Measurements from ENCODE around the gene TIMM10. TPM values are rescaled to one million over a fixed set of nuclear protein-coding genes. Genes with fewer than 3 reads are reported as not detected.

TIMM10 gene
- total and polyA plus RNA-seq, 5 donors = 40.6 to 68.8 (median 53.0) TPM

GRCh38 chr11:57481915-57482781, 48.4 kb downstream of the TIMM10 start:
- intact Hi-C loops (cut with DNase I) = loop anchor here in 1 of 4 donors (5.0 kb wide), 1 partner anchor 135 kb away; no protein-coding TSS in a partner anchor
- DNase-seq (no peak), ATAC-seq (no peak)
- no peaks in the 10 kb centered on the region for H3K9me3 ChIP-seq (ENCODE audit: control insufficient read depth, low read length)
- H3K4me3 ChIP-seq (ENCODE audit: low read length) = no peak overlapping the region
- H3K4me1 ChIP-seq (ENCODE audit: control insufficient read depth, insufficient read depth, low read length) = no peaks in the 10 kb centered on the region
- WGBS = 17% methylated on average over 44 of the region's 44 CpGs
- no peaks in the 10 kb centered on the region for H3K27me3 ChIP-seq (ENCODE audit: control insufficient read depth, insufficient read depth)
- H3K27ac ChIP-seq (ENCODE audit: low read length) = no peak overlapping the region

- Histone ChIP-seq H3K9me3 (ENCODE audit: control insufficient read depth, low read length) (no peaks in the 10 kb centered on the region), H3K4me1 (ENCODE audit: control insufficient read depth, insufficient read depth, low read length) (no peaks in the 10 kb centered on the region), H3K27me3 (ENCODE audit: control insufficient read depth, insufficient read depth) (no peaks in the 10 kb centered on the region), H3K27ac (ENCODE audit: low read length) (no peak overlapping the region), H3K4me3 (ENCODE audit: low read length) (no peak overlapping the region)
- WGBS = 41% methylated on average over 2 of the region's 2 CpGs
- intact Hi-C loops (cut with DNase I) = loop anchor here in 1 of 4 donors (5.0 kb wide), 1 partner anchor 134 kb away; no protein-coding TSS in a partner anchor
- ATAC-seq (no peak), DNase-seq (no peak)
Observed at GRCh38 chr11:57481315-57481714, 49.2 kb downstream of the TIMM10 start.

GRCh38 chr11:57480409-57481137, 50.0 kb downstream of the TIMM10 start:
- ATAC-seq (peak; percentile 27 to 52), DNase-seq (peak; percentile 65 to 88 (median 88))
- Histone ChIP-seq H3K9me3 (ENCODE audit: control insufficient read depth, low read length) (no peaks in the 10 kb centered on the region), H3K4me1 (ENCODE audit: control insufficient read depth, insufficient read depth, low read length) (peaks cover 5% of the 10 kb centered on the region), H3K27me3 (ENCODE audit: control insufficient read depth, insufficient read depth) (no peaks in the 10 kb centered on the region), H3K27ac (ENCODE audit: low read length) (no peak overlapping the region), H3K4me3 (ENCODE audit: low read length) (no peak overlapping the region)
- WGBS = 35% methylated on average over 9 of the region's 9 CpGs
- intact Hi-C loops (cut with DNase I) = loop anchor here in 1 of 4 donors (5.0 kb wide), 1 partner anchor 133 kb away; no protein-coding TSS in a partner anchor

- H3K27me3 ChIP-seq (ENCODE audit: control insufficient read depth, insufficient read depth) = no peaks in the 10 kb centered on the region
- ATAC-seq (no peak), DNase-seq (no peak)
- 20% methylated on average over 4 of the region's 4 CpGs for WGBS
- H3K4me1 ChIP-seq (ENCODE audit: control insufficient read depth, insufficient read depth, low read length) = peaks cover 5% of the 10 kb centered on the region
- intact Hi-C loops (cut with DNase I) = loop anchor here in 2 of 4 donors (5.0 to 10.0 kb wide), 2 partner anchors 133 to 165 kb away; partner anchors contain the start of gene YPEL4 (in 1 of the 2)
- H3K27ac ChIP-seq (ENCODE audit: low read length) = no peak overlapping the region
- H3K9me3 ChIP-seq (ENCODE audit: control insufficient read depth, low read length) = no peaks in the 10 kb centered on the region
- no peak overlapping the region for H3K4me3 ChIP-seq (ENCODE audit: low read length)
Observed at GRCh38 chr11:57479911-57480310, 50.6 kb downstream of the TIMM10 start.

- no peaks in the 10 kb centered on the region for H3K27me3 ChIP-seq (ENCODE audit: control insufficient read depth, insufficient read depth)
- WGBS = 35% methylated on average over 11 of the region's 11 CpGs
- no peaks in the 10 kb centered on the region for H3K9me3 ChIP-seq (ENCODE audit: control insufficient read depth, low read length)
- ATAC-seq = no peak
- H3K4me1 ChIP-seq (ENCODE audit: control insufficient read depth, insufficient read depth, low read length) = peaks cover 5% of the 10 kb centered on the region
- peak in 1 of 3 donors; percentile 34 for DNase-seq
- H3K4me3 ChIP-seq (ENCODE audit: low read length) = no peak overlapping the region
- no peak overlapping the region for H3K27ac ChIP-seq (ENCODE audit: low read length)
- intact Hi-C loops (cut with DNase I) = loop anchor here in 2 of 4 donors (5.0 to 10.0 kb wide), 2 partner anchors 132 to 166 kb away; partner anchors contain the start of gene YPEL4 (in 1 of the 2)
Observed at GRCh38 chr11:57479021-57479663, 51.4 kb downstream of the TIMM10 start.

Other genes with a start within 250 kb of the TIMM10 start
- gene TNKS1BP1, start 205.8 kb downstream of the TIMM10 start, total RNA-seq = 10 to 100 TPM; 45.8 to 77.1 (median 55.3) TPM
- 52.0 TPM for gene TNKS1BP1, start 205.8 kb downstream of the TIMM10 start, polyA plus RNA-seq
- 10 to 100 TPM; 43.1 to 46.6 (median 43.4) TPM for gene SSRP1, start 194.9 kb downstream of the TIMM10 start, total RNA-seq
- 35.0 TPM for gene SSRP1, start 194.9 kb downstream of the TIMM10 start, polyA plus RNA-seq
- gene P2RX3, start 192.4 kb downstream of the TIMM10 start, total RNA-seq = not detected
- 0.20 TPM for gene P2RX3, start 192.4 kb downstream of the TIMM10 start, polyA plus RNA-seq
- not detected for gene PRG3, start 149.6 kb downstream of the TIMM10 start, total RNA-seq
- gene PRG3, start 149.6 kb downstream of the TIMM10 start, polyA plus RNA-seq = not detected
- under 1 TPM in 1 of 4 donors, not detected in 3; 0.23 TPM for gene PRG2, start 140.1 kb downstream of the TIMM10 start, total RNA-seq
- gene PRG2, start 140.1 kb downstream of the TIMM10 start, polyA plus RNA-seq = 0.16 TPM
- 10 to 100 TPM; 24.1 to 37.0 (median 30.7) TPM for gene SLC43A3, start 103.6 kb downstream of the TIMM10 start, total RNA-seq
- 20.7 TPM for gene SLC43A3, start 103.6 kb downstream of the TIMM10 start, polyA plus RNA-seq
- 1 to 10 TPM in 1 of 4 donors, under 1 TPM in 3; 0.65 to 1.4 (median 0.79) TPM for gene RTN4RL2, start 70.2 kb downstream of the TIMM10 start, total RNA-seq
- 0.97 TPM for gene RTN4RL2, start 70.2 kb downstream of the TIMM10 start, polyA plus RNA-seq
- 1 to 10 TPM; 3.4 to 10.0 (median 8.8) TPM for gene SLC43A1, start 15.1 kb downstream of the TIMM10 start, total RNA-seq
- gene SLC43A1, start 15.1 kb downstream of the TIMM10 start, polyA plus RNA-seq = 8.4 TPM
- gene SMTNL1, start 6.8 kb upstream of the TIMM10 start, total RNA-seq = not detected
- not detected for gene SMTNL1, start 6.8 kb upstream of the TIMM10 start, polyA plus RNA-seq
- gene UBE2L6, start 36.9 kb upstream of the TIMM10 start, total RNA-seq = 10 to 100 TPM; 22.6 to 28.8 (median 24.6) TPM
- gene UBE2L6, start 36.9 kb upstream of the TIMM10 start, polyA plus RNA-seq = 19.8 TPM
- 100 to 1,000 TPM; 181 to 294 (median 203) TPM for gene SERPING1, start 66.9 kb upstream of the TIMM10 start, total RNA-seq
- 268 TPM for gene SERPING1, start 66.9 kb upstream of the TIMM10 start, polyA plus RNA-seq
- 1 to 10 TPM in 1 of 4 donors, under 1 TPM in 3; 0.33 to 1.1 (median 0.62) TPM for gene YPEL4, start 119.2 kb upstream of the TIMM10 start, total RNA-seq
- gene YPEL4, start 119.2 kb upstream of the TIMM10 start, polyA plus RNA-seq = 1.5 TPM
- gene CLP1, start 127.0 kb upstream of the TIMM10 start, total RNA-seq = 1 to 10 TPM; 6.3 to 8.2 (median 7.2) TPM
- 4.6 TPM for gene CLP1, start 127.0 kb upstream of the TIMM10 start, polyA plus RNA-seq
- gene ZDHHC5, start 137.4 kb upstream of the TIMM10 start, total RNA-seq = 10 to 100 TPM; 38.9 to 60.4 (median 54.3) TPM
- gene ZDHHC5, start 137.4 kb upstream of the TIMM10 start, polyA plus RNA-seq = 27.0 TPM
- 10 to 100 TPM in 2 of 4 donors, 1 to 10 TPM in 2; 8.4 to 10.5 (median 9.5) TPM for gene MED19, start 181.5 kb upstream of the TIMM10 start, total RNA-seq
- gene MED19, start 181.5 kb upstream of the TIMM10 start, polyA plus RNA-seq = 9.8 TPM
- 10 to 100 TPM; 57.4 to 78.1 (median 70.8) TPM for gene TMX2, start 181.8 kb upstream of the TIMM10 start, total RNA-seq
- gene TMX2, start 181.8 kb upstream of the TIMM10 start, polyA plus RNA-seq = 73.2 TPM
- gene SELENOH, start 210.7 kb upstream of the TIMM10 start, total RNA-seq = 100 to 1,000 TPM in 2 of 4 donors, 10 to 100 TPM in 2; 91.3 to 110 (median 99.1) TPM
- gene SELENOH, start 210.7 kb upstream of the TIMM10 start, polyA plus RNA-seq = 163 TPM
- gene BTBD18, start 221.1 kb upstream of the TIMM10 start, total RNA-seq = not detected
- 0.02 TPM for gene BTBD18, start 221.1 kb upstream of the TIMM10 start, polyA plus RNA-seq
- 10 to 100 TPM; 66.6 to 98.6 (median 77.5) TPM for gene CTNND1, start 231.0 kb upstream of the TIMM10 start, total RNA-seq
- 32.2 TPM for gene CTNND1, start 231.0 kb upstream of the TIMM10 start, polyA plus RNA-seq

Measured in right cardiac atrium (tissue), 5 donors.